ENCODE data around the gene RASAL2.

- no peak for TF ChIP-seq POLR2A (IDR thresholded peaks at IDR 0.05)
- no peak for TF ChIP-seq CTCF (IDR thresholded peaks at IDR 0.05)
Observed at GRCh38 chr1:178118524-178118923, 24.6 kb downstream of the RASAL2 start.
